ENCODE data around the gene A2ML1.
"Not testable (repeated sequence)": the region's sequence is repeated elsewhere in the genome, so short reads cannot be mapped to it uniquely, and the experiment has no call there.

The A2ML1 gene

GRCh38 chr12:8822298-8822697, at the start of gene A2ML1:
TSS of gene A2ML1 (plus strand) at chr12:8822621. CDS start at chr12:8822652, 31 bp downstream.
- DNase-seq = no peak

- no peak for DNase-seq
Measured at GRCh38 chr12:8773461-8773860, 49.0 kb upstream of the A2ML1 start.

DNA sequence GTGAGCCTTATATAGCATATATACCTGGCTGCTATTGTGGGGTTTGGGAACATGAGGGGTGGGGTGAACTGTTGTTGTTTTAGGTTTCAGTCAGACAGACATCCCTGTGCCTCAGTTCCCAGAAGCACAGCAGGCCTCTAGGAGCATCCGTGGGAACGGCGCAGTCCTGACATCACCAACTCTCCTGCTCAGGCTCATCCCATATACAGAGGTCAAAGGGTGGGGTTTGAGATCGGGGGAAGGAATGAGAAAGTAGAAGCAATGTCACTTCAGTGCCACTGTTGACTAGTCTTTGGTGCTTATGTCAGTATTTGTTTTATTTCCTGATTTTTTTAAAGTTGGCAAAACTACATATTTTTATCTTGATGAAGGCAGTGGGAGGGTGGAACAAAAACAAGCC, 43.1 kb upstream of the A2ML1 start:
- DNase-seq = no peak

DNA sequence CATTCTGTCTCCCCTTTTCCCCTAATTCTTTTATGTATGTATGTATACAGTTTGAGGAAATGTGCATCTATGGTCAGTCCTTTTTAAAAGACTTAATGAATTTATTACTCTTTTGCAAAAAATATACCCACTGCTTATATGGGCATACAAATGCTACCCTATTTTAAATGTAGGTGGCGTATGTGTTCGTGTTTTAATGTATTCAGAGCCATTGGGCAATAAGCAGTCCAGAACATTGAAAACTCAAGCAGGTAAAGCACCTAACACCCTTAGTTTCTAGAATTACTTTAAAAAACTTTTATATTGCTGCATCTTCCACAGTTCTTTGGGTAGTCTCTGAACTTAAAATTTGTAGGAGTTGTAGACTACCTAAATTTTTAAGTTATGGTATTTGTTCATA, 42.6 kb upstream of the A2ML1 start:
- no peak for DNase-seq

DNA sequence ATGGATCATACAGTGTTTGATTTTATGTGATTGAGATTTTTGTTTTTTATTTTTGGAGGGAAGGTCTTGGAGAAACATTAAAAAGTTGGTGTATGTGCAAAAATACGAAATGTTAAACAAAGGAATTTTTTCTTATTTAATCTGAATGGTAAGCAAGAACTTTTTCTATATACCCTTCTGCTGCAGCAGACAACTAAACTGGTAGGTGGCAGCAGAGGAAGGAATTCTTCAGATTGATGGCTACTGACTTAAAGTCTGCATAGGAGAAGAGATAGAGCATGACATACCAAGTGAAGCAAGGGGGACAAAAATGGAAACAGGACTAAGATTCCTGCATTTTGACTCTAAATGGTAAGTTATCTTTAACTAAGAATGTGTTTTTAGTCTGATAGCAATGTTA, 42.0 kb upstream of the A2ML1 start:
- peak; percentile 2 for DNase-seq

- no peak for DNase-seq
Measured at GRCh38 chr12:8781381-8782127, 40.9 kb upstream of the A2ML1 start.

DNA sequence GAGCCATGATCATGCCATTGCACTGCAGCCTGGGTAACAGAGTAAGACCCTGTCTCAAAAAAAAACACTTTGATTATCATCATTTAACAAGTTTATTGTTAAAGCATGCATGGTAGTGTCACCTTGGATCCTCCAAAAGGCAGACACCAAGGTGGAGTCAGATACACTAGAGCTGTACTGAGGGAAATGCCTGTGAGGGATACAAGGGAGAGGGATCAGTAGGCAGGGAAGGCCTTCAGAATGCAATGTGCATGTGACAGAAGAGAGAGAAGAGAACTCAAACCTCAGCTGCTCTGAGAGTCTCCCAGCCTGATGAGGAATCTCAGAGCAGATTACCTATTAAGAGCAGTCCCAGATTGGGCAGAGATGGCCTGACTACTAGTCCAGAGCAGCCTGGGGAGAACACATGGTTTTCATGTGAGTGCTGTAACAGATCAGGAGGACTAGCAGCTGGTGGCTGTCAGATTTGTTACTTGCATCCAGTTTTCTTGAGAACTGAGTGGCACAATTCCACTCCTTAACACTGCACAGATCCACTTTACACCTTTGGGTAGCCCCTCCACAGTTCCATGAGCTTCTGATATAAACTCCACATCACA, 38.0 kb upstream of the A2ML1 start:
- DNase-seq = no peak

DNA sequence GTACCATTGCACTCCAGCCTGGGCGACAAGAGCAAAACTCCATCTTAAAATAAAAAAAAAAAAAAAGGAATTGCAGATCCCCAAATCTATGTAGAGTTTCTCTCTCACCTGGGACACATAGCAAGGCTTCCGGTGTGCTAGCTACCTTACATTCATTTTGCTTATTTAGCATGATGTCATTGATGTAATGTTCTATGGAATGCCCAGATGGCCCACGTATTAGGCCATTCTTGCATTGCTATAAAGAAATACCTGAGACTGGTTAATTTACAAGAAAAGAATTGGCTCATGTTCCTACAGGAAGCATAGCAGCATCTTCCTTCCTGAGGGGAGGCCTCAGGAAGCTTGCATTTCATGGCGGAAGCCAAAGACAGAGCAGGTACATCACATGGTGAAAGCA, 36.9 kb upstream of the A2ML1 start:
- DNase-seq = no peak

DNA sequence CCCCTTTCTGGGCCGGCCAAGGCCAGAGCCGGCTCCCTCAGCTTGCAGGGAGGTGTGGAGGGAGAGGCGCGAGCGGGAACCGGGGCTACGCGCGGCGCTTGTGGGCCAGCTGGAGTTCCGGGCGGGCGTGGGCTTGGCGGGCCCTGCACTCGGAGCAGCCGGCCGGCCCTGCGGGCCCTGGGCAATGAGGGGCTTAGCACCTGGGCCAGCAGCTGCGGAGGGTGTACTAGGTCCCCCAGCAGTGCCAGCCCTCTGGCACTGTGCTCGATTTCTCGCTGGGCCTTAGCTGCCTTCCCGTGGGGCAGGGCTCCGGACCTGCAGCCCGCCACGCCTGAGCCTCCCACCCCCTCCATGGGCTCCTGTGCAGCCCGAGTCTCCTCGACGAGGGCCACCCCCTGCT, 35.2 kb upstream of the A2ML1 start:
- not testable (repeated sequence) for DNase-seq

DNA sequence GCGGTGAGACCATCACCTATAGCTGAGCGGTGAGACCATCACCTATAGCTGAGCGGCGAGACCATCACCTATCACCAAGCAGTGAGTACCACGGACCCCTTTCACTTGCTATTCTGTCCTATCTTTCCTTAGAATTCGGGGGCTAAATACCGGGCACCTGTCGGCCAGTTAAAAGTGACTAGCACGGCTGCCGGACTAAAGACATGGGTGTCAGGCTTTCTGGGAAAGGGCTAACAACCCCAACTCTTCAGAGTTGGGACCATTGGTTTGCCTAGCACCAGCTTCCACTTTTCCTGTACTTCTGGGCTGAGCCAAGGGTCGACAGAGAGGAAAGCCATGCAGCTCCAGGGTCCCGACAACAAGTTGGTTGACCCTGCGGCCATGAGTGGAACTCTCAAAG, 33.7 kb upstream of the A2ML1 start:
- DNase-seq = not testable (repeated sequence)

GRCh38 chr12:8789341-8790013, 32.9 kb upstream of the A2ML1 start:
- DNase-seq = not testable (repeated sequence)

GRCh38 chr12:8793226-8793625, 29.2 kb upstream of the A2ML1 start:
- not testable (repeated sequence) for DNase-seq

GRCh38 chr12:8794611-8795010, 27.8 kb upstream of the A2ML1 start:
- not testable (repeated sequence) for DNase-seq

GRCh38 chr12:8796831-8797626, 25.4 kb upstream of the A2ML1 start:
- no peak for DNase-seq

- DNase-seq = not testable (repeated sequence)
Measured at GRCh38 chr12:8801213-8801612, 21.2 kb upstream of the A2ML1 start.

- DNase-seq = not testable (repeated sequence)
Measured at GRCh38 chr12:8804833-8805232, 17.6 kb upstream of the A2ML1 start.

- DNase-seq = not testable (repeated sequence)
Measured at GRCh38 chr12:8805487-8805886, 16.9 kb upstream of the A2ML1 start.

GRCh38 chr12:8807084-8807483, 15.3 kb upstream of the A2ML1 start:
- not testable (repeated sequence) for DNase-seq

DNA sequence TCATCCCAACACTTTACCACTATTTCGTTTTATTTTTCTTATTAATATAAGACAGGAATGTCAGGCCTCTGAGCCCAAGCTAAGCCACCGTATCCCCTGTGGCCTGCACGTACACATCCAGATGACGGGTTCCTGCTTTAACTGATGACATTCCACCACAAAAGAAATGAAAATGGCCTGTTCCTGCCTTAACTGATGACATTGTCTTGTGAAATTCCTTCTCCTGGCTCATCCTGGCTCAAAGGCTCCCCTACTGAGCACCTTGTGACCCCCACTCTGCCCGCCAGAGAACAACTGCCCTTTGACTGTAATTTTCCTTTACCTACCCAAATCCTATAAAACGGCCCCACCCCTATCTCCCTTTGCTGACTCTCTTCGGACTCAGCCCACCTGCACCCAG, 12.3 kb upstream of the A2ML1 start:
- not testable (repeated sequence) for DNase-seq

GRCh38 chr12:8813572-8814357, 8.7 kb upstream of the A2ML1 start:
- DNase-seq = no peak

DNA sequence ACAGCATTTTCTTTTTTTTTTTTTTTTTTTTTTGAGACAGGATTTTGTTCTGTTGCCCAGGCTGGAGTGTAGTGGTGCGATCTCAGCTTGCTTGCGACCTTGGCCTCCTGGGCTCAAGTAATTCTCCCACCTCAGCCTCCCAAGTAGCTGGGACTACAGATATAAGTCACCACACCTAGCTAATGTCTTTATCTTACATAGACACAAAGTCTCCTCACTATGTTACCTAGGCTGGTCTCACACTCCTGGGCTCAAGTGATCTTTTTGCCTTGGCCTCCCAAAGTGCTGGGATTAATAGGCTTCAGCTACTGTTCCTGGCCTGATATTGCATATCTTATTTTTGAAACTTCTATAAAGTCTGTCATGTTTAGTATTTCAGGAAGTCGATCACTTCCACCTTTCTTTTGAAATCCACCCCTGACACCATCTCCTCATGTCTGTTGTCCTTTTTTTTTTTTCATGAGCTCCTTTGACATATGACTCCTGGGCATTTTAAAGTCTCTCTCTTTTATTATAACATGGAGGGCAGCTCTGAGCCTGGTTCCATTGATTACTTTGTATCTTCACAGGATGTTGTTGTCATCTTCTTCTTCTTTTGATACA, 5.9 kb upstream of the A2ML1 start:
- no peak for DNase-seq

GRCh38 chr12:8817856-8818255, 4.6 kb upstream of the A2ML1 start:
- no peak for DNase-seq

All from CD4-positive, alpha-beta T cell treated with Interleukin-10 for 1 hour (primary cell).